ENCODE data around the gene ATP2C2.

The ATP2C2 gene

DNA sequence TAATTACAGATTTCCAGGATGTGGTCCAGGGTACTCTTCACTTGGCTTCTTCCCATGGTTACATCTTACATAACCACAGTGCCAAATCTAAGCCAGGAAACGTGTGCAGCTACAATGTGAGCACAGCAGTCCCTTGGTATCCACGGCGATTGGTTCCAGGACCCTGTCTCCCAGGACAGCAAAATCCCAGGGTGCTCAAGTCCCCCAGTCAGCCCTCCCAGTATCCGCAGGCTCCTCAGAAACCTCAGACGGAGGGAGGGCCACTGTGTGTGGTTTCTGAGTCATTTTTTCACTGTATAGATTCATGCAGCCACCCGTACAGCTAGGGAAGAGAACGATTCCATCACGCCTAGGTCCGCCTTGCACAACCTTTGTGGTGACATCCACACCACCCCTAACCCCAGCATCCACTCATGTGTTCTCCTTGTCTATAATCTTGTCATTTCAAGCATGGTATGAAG lies 11.1 kb upstream of the ATP2C2 start:
- TF ChIP-seq, protein P1, sequence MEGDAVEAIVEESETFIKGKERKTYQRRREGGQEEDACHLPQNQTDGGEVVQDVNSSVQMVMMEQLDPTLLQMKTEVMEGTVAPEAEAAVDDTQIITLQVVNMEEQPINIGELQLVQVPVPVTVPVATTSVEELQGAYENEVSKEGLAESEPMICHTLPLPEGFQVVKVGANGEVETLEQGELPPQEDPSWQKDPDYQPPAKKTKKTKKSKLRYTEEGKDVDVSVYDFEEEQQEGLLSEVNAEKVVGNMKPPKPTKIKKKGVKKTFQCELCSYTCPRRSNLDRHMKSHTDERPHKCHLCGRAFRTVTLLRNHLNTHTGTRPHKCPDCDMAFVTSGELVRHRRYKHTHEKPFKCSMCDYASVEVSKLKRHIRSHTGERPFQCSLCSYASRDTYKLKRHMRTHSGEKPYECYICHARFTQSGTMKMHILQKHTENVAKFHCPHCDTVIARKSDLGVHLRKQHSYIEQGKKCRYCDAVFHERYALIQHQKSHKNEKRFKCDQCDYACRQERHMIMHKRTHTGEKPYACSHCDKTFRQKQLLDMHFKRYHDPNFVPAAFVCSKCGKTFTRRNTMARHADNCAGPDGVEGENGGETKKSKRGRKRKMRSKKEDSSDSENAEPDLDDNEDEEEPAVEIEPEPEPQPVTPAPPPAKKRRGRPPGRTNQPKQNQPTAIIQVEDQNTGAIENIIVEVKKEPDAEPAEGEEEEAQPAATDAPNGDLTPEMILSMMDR (conservative IDR thresholded peaks at IDR 0.05; ENCODE audit: low read length) = no peak
- no peak for TF ChIP-seq EZH2phosphoT487 (IDR thresholded peaks at IDR 0.05; ENCODE audit: borderline replicate concordance)

DNA sequence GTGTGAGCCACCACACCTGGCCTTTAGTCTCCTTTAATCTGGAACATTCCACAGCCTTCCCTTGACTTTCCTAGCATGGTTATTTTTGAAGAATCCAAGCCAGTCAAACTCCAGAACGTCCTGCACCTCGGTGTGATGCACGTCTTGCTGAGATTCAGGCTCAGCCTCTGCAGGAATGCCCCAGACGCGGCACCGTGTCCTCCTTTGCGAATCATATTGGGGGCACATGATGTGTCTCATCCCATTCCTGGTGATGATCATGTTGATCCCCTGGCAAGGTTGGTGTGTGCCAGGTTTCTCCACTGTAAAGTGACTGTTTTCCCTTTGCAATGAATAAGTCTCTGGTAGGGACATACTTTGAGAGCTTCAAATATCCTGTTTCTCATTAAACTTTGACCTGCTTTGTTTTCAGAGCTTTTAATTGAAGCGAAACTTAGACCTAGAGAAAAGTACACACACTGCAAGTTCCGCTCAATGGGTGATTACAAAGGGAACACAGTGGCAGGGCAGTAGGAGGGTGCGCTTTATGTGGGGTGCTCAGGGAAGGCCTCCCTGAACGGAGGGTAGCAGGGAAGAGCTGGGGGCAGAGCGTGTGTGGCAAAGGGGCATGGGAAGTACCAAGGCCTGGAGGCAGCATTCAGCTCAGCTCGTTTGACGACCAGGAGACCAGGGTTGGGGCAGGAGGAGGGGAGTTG lies 9.6 kb upstream of the ATP2C2 start:
- no peak overlapping the region for H2AFZ ChIP-seq (ENCODE audit: low read length)
- H3K9ac ChIP-seq (ENCODE audit: low read depth, low read length, poor library complexity, severe bottlenecking) = no peak overlapping the region

More for the DNA sequence above, 11.1 kb upstream of the ATP2C2 start:
- H3K9me2 ChIP-seq (replicated peaks; ENCODE audit: low read depth, low read length) = no peaks in the 10 kb centered on the region
- H3K36me3 ChIP-seq (ENCODE audit: insufficient read depth, low read length) = no peaks in the 10 kb centered on the region
- H2AFZ ChIP-seq (ENCODE audit: low read length) = no peak overlapping the region
- H3K9me3 ChIP-seq (ENCODE audit: insufficient read depth, low read depth, low read length) = no peaks in the 10 kb centered on the region
- H4K20me1 ChIP-seq (ENCODE audit: insufficient read depth, low read length, poor library complexity, severe bottlenecking) = no peaks in the 10 kb centered on the region
- H3K27me3 ChIP-seq (ENCODE audit: insufficient read depth, low read length, poor library complexity, severe bottlenecking) = no peaks in the 10 kb centered on the region
- no peak overlapping the region for H3K4me2 ChIP-seq (ENCODE audit: low read depth, low read length, poor library complexity, severe bottlenecking)
- H3K79me2 ChIP-seq (ENCODE audit: insufficient read depth, low read length) = no peaks in the 10 kb centered on the region
- no peak overlapping the region for H3K4me3 ChIP-seq (ENCODE audit: low read length, poor library complexity, severe bottlenecking)
- peaks cover 23% of the 10 kb centered on the region for H3K4me1 ChIP-seq (ENCODE audit: insufficient read depth, low read length, poor library complexity, severe bottlenecking)
- no peaks in the 10 kb centered on the region for H3F3A ChIP-seq (ENCODE audit: low read depth)
- H3K9ac ChIP-seq (ENCODE audit: low read depth, low read length, poor library complexity, severe bottlenecking) = no peak overlapping the region

DNA sequence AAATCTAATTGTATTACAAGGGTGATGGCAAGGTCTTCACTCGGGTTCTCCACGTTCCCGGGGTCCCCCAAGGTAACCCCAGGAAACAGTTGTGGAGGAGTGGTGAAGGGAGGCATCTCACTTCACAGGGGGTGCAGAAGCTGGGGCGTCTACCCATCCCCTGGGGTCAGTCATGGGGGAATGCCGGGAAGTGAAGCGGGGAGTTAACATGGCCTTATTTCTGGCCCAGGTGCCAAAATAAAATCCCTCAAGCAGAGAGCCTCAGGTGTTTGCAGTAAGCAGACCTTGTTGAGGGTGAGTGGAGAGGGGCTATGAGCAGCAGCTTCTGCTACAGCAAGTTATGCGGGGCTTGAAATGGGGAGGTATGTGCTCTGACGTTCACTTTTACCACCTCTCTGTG lies 9.0 kb upstream of the ATP2C2 start:
- Histone ChIP-seq H2AFZ (ENCODE audit: low read length) (peak overlapping the region; percentile 27; the same call in 1 of the 2 replicates), H3K9me2 (replicated peaks; ENCODE audit: low read depth, low read length) (no peaks in the 10 kb centered on the region), H3K36me3 (ENCODE audit: insufficient read depth, low read length) (no peaks in the 10 kb centered on the region), H3K4me1 (ENCODE audit: insufficient read depth, low read length, poor library complexity, severe bottlenecking) (peaks cover 26% of the 10 kb centered on the region), H3K9me3 (ENCODE audit: insufficient read depth, low read depth, low read length) (no peaks in the 10 kb centered on the region), H3F3A (ENCODE audit: low read depth) (no peaks in the 10 kb centered on the region), H3K4me2 (ENCODE audit: low read depth, low read length, poor library complexity, severe bottlenecking) (peak overlapping the region; percentile 52), H3K4me3 (ENCODE audit: low read length, poor library complexity, severe bottlenecking) (no peak overlapping the region), H3K9ac (ENCODE audit: low read depth, low read length, poor library complexity, severe bottlenecking) (peak overlapping the region; percentile 18), H3K79me2 (ENCODE audit: insufficient read depth, low read length) (no peaks in the 10 kb centered on the region), H4K20me1 (ENCODE audit: insufficient read depth, low read length, poor library complexity, severe bottlenecking) (no peaks in the 10 kb centered on the region), H3K27me3 (ENCODE audit: insufficient read depth, low read length, poor library complexity, severe bottlenecking) (no peaks in the 10 kb centered on the region)
- no peak for TF ChIP-seq EZH2phosphoT487 (IDR thresholded peaks at IDR 0.05; ENCODE audit: borderline replicate concordance)
- TF ChIP-seq, protein P1 (conservative IDR thresholded peaks at IDR 0.05; ENCODE audit: low read length) = no peak

More for the DNA sequence above, 9.6 kb upstream of the ATP2C2 start:
- no peaks in the 10 kb centered on the region for H3F3A ChIP-seq (ENCODE audit: low read depth)
- no peaks in the 10 kb centered on the region for H3K9me2 ChIP-seq (replicated peaks; ENCODE audit: low read depth, low read length)
- no peak overlapping the region for H3K4me2 ChIP-seq (ENCODE audit: low read depth, low read length, poor library complexity, severe bottlenecking)
- no peak overlapping the region for H3K4me3 ChIP-seq (ENCODE audit: low read length, poor library complexity, severe bottlenecking)
- H4K20me1 ChIP-seq (ENCODE audit: insufficient read depth, low read length, poor library complexity, severe bottlenecking) = no peaks in the 10 kb centered on the region
- H3K27me3 ChIP-seq (ENCODE audit: insufficient read depth, low read length, poor library complexity, severe bottlenecking) = no peaks in the 10 kb centered on the region
- TF ChIP-seq, protein P1 (conservative IDR thresholded peaks at IDR 0.05; ENCODE audit: low read length) = no peak
- TF ChIP-seq EZH2phosphoT487 (IDR thresholded peaks at IDR 0.05; ENCODE audit: borderline replicate concordance) = no peak
- no peaks in the 10 kb centered on the region for H3K79me2 ChIP-seq (ENCODE audit: insufficient read depth, low read length)
- H3K9me3 ChIP-seq (ENCODE audit: insufficient read depth, low read depth, low read length) = no peaks in the 10 kb centered on the region
- no peaks in the 10 kb centered on the region for H3K36me3 ChIP-seq (ENCODE audit: insufficient read depth, low read length)
- peaks cover 26% of the 10 kb centered on the region for H3K4me1 ChIP-seq (ENCODE audit: insufficient read depth, low read length, poor library complexity, severe bottlenecking)

Measured in Loucy (cell line).